ENCODE measurements around the gene RBM18.

DNA sequence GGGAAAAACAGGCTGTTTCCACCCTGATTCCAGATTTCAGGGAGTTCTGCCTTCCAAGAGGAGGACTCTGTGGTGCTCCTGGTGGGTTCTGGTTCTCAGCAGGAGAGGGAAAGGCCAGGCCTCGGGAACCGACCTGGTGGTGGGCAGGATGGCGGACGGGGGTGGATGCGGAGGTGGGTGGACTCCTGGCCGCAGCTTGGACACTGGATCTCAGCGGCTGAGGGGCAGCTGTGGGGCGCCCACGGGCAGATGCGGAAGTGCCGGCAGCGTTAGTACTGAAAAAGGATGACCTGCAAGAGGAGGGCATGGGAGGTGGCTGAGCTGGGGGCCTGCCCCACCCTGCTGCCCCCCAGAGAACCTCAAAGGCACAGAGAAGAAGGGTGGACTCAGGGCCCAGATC, 60.1 kb downstream of the RBM18 start:
- TF ChIP-seq POLR2A (IDR thresholded peaks at IDR 0.05), result no peak
- TF ChIP-seq, protein P1, sequence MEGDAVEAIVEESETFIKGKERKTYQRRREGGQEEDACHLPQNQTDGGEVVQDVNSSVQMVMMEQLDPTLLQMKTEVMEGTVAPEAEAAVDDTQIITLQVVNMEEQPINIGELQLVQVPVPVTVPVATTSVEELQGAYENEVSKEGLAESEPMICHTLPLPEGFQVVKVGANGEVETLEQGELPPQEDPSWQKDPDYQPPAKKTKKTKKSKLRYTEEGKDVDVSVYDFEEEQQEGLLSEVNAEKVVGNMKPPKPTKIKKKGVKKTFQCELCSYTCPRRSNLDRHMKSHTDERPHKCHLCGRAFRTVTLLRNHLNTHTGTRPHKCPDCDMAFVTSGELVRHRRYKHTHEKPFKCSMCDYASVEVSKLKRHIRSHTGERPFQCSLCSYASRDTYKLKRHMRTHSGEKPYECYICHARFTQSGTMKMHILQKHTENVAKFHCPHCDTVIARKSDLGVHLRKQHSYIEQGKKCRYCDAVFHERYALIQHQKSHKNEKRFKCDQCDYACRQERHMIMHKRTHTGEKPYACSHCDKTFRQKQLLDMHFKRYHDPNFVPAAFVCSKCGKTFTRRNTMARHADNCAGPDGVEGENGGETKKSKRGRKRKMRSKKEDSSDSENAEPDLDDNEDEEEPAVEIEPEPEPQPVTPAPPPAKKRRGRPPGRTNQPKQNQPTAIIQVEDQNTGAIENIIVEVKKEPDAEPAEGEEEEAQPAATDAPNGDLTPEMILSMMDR (IDR thresholded peaks at IDR 0.05), result no peak

Measured in uterus (tissue), 2 donors.